Liver (tissue), 9 donors: Measurements from ENCODE around the gene SLC39A1. TPM values are rescaled to one million over a fixed set of nuclear protein-coding genes. Genes with fewer than 3 reads are reported as not detected.

ENCODE experiments used
- DNase-seq: peaks from one replicate; pipeline ENCODE4 v3.0.0-alpha.2; 2017; ENCODE audit warnings: low spot score
- H3K27ac ChIP-seq, 2 donors: one replicate each; pipeline ENCODE4 v1.7.0; 2013; ENCODE audit warnings: inconsistent platforms in 2 of 2, low read length in 2 of 2, control low read depth in 1 of 2, low read depth in 1 of 2, mild to moderate bottlenecking in 1 of 2
- H3K27me3 ChIP-seq, 4 donors: one replicate each; pipeline versions ENCODE4 v1.6.1 to v1.7.0; 2013; ENCODE audit warnings: low read length in 3 of 4, inconsistent platforms in 1 of 4, mild to moderate bottlenecking in 1 of 4, moderate library complexity in 1 of 4; ENCODE audit not compliant: control insufficient read depth in 4 of 4, insufficient read depth in 4 of 4
- H3K36me3 ChIP-seq, 4 donors: one replicate each; pipeline versions ENCODE4 v1.6.1 to v1.7.0; 2013; ENCODE audit warnings: low read length in 3 of 4, mild to moderate bottlenecking in 3 of 4, low read depth in 1 of 4, moderate library complexity in 1 of 4; ENCODE audit not compliant: control insufficient read depth in 4 of 4, insufficient read depth in 3 of 4
- H3K4me1 ChIP-seq, 4 donors: one replicate each; pipeline versions ENCODE4 v1.6.1 to v1.7.0; 2013; ENCODE audit warnings: low read length in 3 of 4, mild to moderate bottlenecking in 3 of 4, moderate library complexity in 1 of 4; ENCODE audit not compliant: control insufficient read depth in 4 of 4, insufficient read depth in 4 of 4
- H3K4me3 ChIP-seq, 3 donors: one replicate each; pipeline versions ENCODE4 v1.6.1 to v1.7.0; 2013; ENCODE audit warnings: low read length in 3 of 3, control low read depth in 1 of 3, low read depth in 1 of 3, mild to moderate bottlenecking in 1 of 3
- H3K9ac ChIP-seq, 2 donors: one replicate each; pipeline ENCODE4 v1.7.0; 2013; ENCODE audit warnings: low read length in 2 of 2, mild to moderate bottlenecking in 2 of 2, moderate library complexity in 2 of 2, control low read depth in 1 of 2, low read depth in 1 of 2
- H3K9me3 ChIP-seq, 4 donors: one replicate each; pipeline versions ENCODE4 v1.6.1 to v1.7.0; 2013; ENCODE audit warnings: low read length in 3 of 4; ENCODE audit not compliant: control insufficient read depth in 4 of 4
- CTCF ChIP-seq: fragments of 150-350 bp; IDR thresholded peaks from 2 replicates; pipeline ENCODE4 v1.5.1; 2017; ENCODE audit warnings: improper control_type of control experiment, low read depth, low read length; ENCODE audit not compliant: missing input control
- EGR1 ChIP-seq, 2 donors: IDR thresholded peaks; 2 replicates each; pipeline ENCODE4 v1.6.1; 2016 to 2018; ENCODE audit warnings: antibody characterized with exemption in 2 of 2, low read depth in 2 of 2
- FOXA1 ChIP-seq: IDR thresholded peaks from 2 replicates; pipeline ENCODE4 v1.6.1; 2016; ENCODE audit warnings: antibody characterized with exemption
- FOXA2 ChIP-seq: IDR thresholded peaks from 2 replicates; pipeline ENCODE4 v1.6.1; 2016; ENCODE audit warnings: antibody characterized with exemption
- GABPA ChIP-seq, 2 donors: IDR thresholded peaks in 1 of 2; conservative IDR thresholded peaks in 1 of 2; 2 replicates each; pipeline ENCODE4 v1.6.1; 2016; ENCODE audit warnings: antibody characterized with exemption in 2 of 2, mild to moderate bottlenecking in 1 of 2, moderate library complexity in 1 of 2
- HNF4A ChIP-seq, 2 donors: conservative IDR thresholded peaks; 2 replicates each; pipeline ENCODE4 v1.6.1; 2016; ENCODE audit warnings: antibody characterized with exemption in 2 of 2, mild to moderate bottlenecking in 2 of 2
- HNF4G ChIP-seq: IDR thresholded peaks from 2 replicates; pipeline ENCODE4 v1.6.1; 2016; ENCODE audit warnings: antibody characterized with exemption
- MAX ChIP-seq: IDR thresholded peaks from 2 replicates; pipeline ENCODE4 v1.6.1; 2016; ENCODE audit warnings: antibody characterized with exemption
- NR2F2 ChIP-seq: IDR thresholded peaks from 2 replicates; pipeline ENCODE4 v1.6.1; 2016; ENCODE audit warnings: antibody characterized with exemption
- RAD21 ChIP-seq, 2 donors: IDR thresholded peaks; 2 replicates each; pipeline ENCODE4 v1.6.1; 2016; ENCODE audit warnings: antibody characterized with exemption in 2 of 2, mild to moderate bottlenecking in 2 of 2
- REST ChIP-seq: IDR thresholded peaks from 2 replicates; pipeline ENCODE4 v1.6.1; 2016; ENCODE audit warnings: antibody characterized with exemption, mild to moderate bottlenecking
- RXRA ChIP-seq, 2 donors: IDR thresholded peaks; 2 replicates each; pipeline ENCODE4 v1.6.1; 2017 to 2018; ENCODE audit warnings: antibody characterized with exemption in 2 of 2, mild to moderate bottlenecking in 1 of 2
- SP1 ChIP-seq: IDR thresholded peaks from 2 replicates; pipeline ENCODE4 v1.6.1; 2018; ENCODE audit warnings: antibody characterized with exemption, mild to moderate bottlenecking
- TAF1 ChIP-seq: conservative IDR thresholded peaks from 2 replicates; pipeline ENCODE4 v1.6.1; 2016; ENCODE audit warnings: antibody characterized with exemption, mild to moderate bottlenecking
- WGBS: extraction: QIAGEN DNeasy Blood & Tissue Kit; methylation state at CpG from one replicate; pipeline ENCODE4 v1.1.7; 2013; 5-methylcytosine and 5-hydroxymethylcytosine counted together
- polyA plus RNA-seq, 2 donors: library from polyadenylated mRNA; stranded (reverse) in 1 of 2; unstranded in 1 of 2; fragments of 200-250 nt in 1 of 2; fragments of >200 nt in 1 of 2; fragmentation: Nextera tagmentation in 1 of 2; extraction: Ambion mirVana in 1 of 2; gene quantifications; one replicate each; pipeline versions ENCODE4 v1.2.1 to v1.2.3, GENCODE V29; 2013 to 2015
- total RNA-seq, 2 donors: library from RNA; depleted of rRNA; stranded (reverse); fragments of >200 nt; gene quantifications; one replicate each; pipeline ENCODE4 v1.2.3, GENCODE V29; 2014
- TF ChIP-seq, protein P1 (sequence below): IDR thresholded peaks from 2 replicates; pipeline ENCODE4 v1.6.1; 2016; ENCODE audit warnings: antibody characterized with exemption
- donor health status: healthy.
- donor health status: healthy.
- donor health status: healthy.
- donor health status: healthy.
- donor health status: healthy.

The SLC39A1 gene
- total and polyA plus RNA-seq, 4 donors: 38.8 to 70.3 (median 54.6) TPM

- 98% methylated on average over 12 of the region's 12 CpGs for WGBS
- Histone ChIP-seq H3K4me1 (peaks cover 10 to 17% (median 12%) of the 10 kb centered on the region in 4 donors), H3K9me3 (no peaks in the 10 kb centered on the region), H3K9ac (no peak overlapping the region), H3K27ac (no peak overlapping the region), H3K27me3 (no peaks in the 10 kb centered on the region), H3K4me3 (no peak overlapping the region), H3K36me3 (peaks cover 7 to 62% (median 40%) of the 10 kb centered on the region in 4 donors)
- no peak for DNase-seq
- TF ChIP-seq HNF4A (conservative IDR thresholded peaks at IDR 0.05): no peak
- no peak for TF ChIP-seq GABPA (IDR thresholded peaks at IDR 0.05 in 1 of 2, conservative IDR thresholded peaks at IDR 0.05 in 1 of 2)
- TF ChIP-seq SP1: no peak
- TF ChIP-seq NR2F2: no peak
- no peak for TF ChIP-seq FOXA1
- TF ChIP-seq HNF4G: no peak
These were observed 23.9 kb downstream of the SLC39A1 start for GRCh38 chr1:153939476-153939875.

DNA sequence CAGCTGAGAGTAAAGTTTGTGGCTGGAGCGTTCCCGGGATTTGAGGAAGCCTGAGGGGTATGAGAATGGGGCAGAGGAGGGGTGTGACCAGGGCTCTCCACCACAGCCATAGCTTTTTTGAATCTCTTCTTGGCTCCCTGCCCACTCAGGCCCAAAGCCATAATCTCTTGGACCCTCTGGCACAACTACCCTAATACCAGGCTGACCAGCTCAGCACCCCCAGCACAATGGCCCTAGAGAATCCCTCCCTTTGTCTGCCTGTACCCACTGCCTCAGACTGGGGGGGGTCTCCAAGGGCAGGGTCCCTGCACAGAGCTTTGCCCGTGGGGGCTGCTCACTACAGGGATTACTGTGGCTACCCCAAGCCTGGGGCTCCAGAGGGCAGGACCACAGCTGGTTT is 24.3 kb downstream of the SLC39A1 start:
- Histone ChIP-seq H3K4me1 (peaks cover 8 to 12% (median 10%) of the 10 kb centered on the region in 4 donors), H3K9ac (no peak overlapping the region), H3K4me3 (no peak overlapping the region), H3K36me3 (peaks cover 7 to 67% (median 42%) of the 10 kb centered on the region in 4 donors), H3K9me3 (no peaks in the 10 kb centered on the region), H3K27me3 (no peaks in the 10 kb centered on the region), H3K27ac (no peak overlapping the region)
- 96% methylated on average over 3 of the region's 3 CpGs for WGBS
- TF ChIP-seq REST (no peak), GABPA (IDR thresholded peaks at IDR 0.05 in 1 of 2, conservative IDR thresholded peaks at IDR 0.05 in 1 of 2) (no peak), CTCF (no peak), TAF1 (no peak), NR2F2 (no peak), RAD21 (IDR thresholded peaks at IDR 0.05) (no peak)
- TF ChIP-seq, protein P1, sequence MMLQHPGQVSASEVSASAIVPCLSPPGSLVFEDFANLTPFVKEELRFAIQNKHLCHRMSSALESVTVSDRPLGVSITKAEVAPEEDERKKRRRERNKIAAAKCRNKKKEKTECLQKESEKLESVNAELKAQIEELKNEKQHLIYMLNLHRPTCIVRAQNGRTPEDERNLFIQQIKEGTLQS: no peak
- DNase-seq: no peak

- Histone ChIP-seq H3K4me1 (no peaks in the 10 kb centered on the region), H3K9ac (no peak overlapping the region), H3K27me3 (no peaks in the 10 kb centered on the region), H3K9me3 (no peaks in the 10 kb centered on the region), H3K4me3 (no peak overlapping the region), H3K27ac (no peak overlapping the region), H3K36me3 (peaks cover 9 to 83% (median 49%) of the 10 kb centered on the region in 4 donors)
- no peak for DNase-seq
- 98% methylated on average over 10 of the region's 10 CpGs for WGBS
- TF ChIP-seq REST: no peak
- TF ChIP-seq MAX: no peak
- TF ChIP-seq, protein P1: no peak
- TF ChIP-seq HNF4A (conservative IDR thresholded peaks at IDR 0.05): no peak
- no peak for TF ChIP-seq FOXA2
- no peak for TF ChIP-seq RXRA (IDR thresholded peaks at IDR 0.05)
- TF ChIP-seq EGR1 (IDR thresholded peaks at IDR 0.05; ENCODE audit: low read depth in 2 of 2): no peak
- TF ChIP-seq RAD21 (IDR thresholded peaks at IDR 0.05): no peak
These were observed 26.0 kb downstream of the SLC39A1 start for GRCh38 chr1:153937331-153937730.
